ENCODE measurements around the gene CPS1.

Gene CPS1

GRCh38 chr2:210548031-210548430 is 8.4 kb upstream of the CPS1 start:
- no peak for DNase-seq

- no peak for DNase-seq
Observed at GRCh38 chr2:210548878-210549384, 7.5 kb upstream of the CPS1 start.

DNA sequence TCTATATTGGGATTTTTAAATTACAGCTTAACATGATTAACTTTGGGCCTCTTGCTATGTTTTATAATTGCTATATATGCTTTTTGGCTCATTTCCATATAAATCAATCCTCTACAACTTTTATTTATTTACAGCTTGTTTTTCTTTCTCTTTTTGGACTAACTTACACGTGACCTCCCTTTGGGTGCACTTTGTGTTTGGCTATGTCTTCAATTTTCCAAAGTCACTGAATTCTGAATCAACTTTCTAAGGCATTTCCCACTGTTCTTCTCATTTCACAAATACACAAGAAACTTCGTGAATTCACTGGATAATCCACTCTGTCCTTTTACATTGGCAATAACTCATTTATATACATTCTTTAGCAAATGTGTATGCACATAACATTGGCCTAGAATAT is 5.4 kb upstream of the CPS1 start:
- DNase-seq, result no peak

- no peak for DNase-seq
Observed at GRCh38 chr2:210553373-210553772, 3.0 kb upstream of the CPS1 start.

DNA sequence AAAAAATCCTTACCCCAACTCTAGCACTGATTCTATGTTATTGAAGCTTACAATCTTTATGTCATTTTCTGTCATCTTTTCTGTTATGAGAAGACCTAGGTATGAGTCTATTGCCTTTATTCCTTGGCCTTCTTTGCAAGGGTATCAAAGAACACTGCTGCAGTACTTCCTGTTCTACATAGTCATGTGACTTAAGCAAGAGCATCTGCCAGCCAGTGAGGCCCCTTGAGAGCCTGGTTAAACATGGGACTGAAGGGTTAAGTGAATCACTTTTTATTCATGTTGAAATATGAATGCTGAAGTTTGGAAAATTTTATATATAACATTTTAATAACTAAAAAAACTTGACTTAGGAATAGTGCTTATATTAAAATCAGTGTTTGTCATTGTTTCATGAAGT is 844 bp upstream of the CPS1 start:
- no peak for DNase-seq

DNA sequence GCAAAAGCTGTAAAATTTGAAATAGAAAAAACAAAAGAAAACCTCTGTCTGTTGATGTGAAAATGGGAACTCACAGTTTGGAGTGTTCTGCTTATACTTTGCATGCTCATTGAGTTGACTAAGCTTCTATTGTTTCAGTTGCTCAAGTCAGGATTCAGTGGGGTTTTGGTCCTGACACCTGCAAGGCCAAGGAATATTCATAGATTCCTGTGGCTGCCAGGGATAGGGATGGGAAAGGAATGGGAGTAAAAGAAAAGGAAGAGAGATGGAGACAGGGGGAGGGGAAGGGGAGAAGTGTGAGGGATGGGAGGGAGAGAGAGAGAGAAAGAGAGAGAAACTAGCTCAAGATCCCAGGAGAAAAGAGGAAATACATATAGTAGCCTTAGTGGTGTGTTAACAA is 1.3 kb downstream of the CPS1 start:
- DNase-seq, result no peak

DNA sequence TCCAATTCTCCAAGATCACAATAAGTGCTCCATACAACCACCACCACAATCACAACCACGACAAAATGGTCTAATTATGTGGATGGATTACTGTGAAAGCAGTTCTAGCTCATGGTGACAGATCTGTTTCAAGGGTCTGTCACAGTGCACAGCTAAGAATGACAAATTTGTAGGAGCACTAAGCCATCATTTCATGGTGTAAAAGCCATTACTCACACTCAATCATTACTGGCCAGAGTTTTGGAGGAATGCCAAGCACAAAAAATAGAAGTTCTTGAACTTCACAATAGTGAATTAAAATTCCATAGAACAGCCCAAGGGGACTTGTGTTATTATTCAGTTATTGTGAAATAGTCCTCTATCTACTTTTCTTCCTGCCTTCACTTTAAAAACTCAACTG is 2.3 kb downstream of the CPS1 start:
- DNase-seq, result no peak

DNA sequence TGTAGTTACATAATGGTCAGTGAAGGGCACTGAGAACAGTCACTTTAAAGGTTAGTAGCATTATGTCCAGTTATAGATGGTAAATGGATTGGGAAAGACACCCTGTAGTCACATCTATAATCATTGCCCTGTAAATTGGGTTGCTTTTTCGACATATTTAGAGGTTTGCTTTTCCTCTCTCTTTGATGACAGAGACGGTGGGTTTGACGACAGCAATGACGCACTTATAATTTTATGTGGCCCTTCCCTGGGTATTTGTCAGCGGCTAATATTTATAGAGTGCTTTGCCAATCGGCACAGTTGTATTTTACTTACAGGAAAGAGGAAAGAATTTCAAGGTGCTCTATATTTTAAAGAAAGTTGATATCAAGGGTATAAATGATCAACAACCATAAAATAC is 2.8 kb downstream of the CPS1 start:
- DNase-seq, result no peak

GRCh38 chr2:210561475-210561874 is 5.1 kb downstream of the CPS1 start:
- DNase-seq, result no peak

GRCh38 chr2:210562091-210562490 is 5.7 kb downstream of the CPS1 start:
- DNase-seq, result no peak

GRCh38 chr2:210562502-210563080 is 6.2 kb downstream of the CPS1 start:
- no peak for DNase-seq

GRCh38 chr2:210567279-210567678 is 10.9 kb downstream of the CPS1 start:
- DNase-seq, result no peak

GRCh38 chr2:210568108-210568507 is 11.7 kb downstream of the CPS1 start:
- no peak for DNase-seq

DNA sequence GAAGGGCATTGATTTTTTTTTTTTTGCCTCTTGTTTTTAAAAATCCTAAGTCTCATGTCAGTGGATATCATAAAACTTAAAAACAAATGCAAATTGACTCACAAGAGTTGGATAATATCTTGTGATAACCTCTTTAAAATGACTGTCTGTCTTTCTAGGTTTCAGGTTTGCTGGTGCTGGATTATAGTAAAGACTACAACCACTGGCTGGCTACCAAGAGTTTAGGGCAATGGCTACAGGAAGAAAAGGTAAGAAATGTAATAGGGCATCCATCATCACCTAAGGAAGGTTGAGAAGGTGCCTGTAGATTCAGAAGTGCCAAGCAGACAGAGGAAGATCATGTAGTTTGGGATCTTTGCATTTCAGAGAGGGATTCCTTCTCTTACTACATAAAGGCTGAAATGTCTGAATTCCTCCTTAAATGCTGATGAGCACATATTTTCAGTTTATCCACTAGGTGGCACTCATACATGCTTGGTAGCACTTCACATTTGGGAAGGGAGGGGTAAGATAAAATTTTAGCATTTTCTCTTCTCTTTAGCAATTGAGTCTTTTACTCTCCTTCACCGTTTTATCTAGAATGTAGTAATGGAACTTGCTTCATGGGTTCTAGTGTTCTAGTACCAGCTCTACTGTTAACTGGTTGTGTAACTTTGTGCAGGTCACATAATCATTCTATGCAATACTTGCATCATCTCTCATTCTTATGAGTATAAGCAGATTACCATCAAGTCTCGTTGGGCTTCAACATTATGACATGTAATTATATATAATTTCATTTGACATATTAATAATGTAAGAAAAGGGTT is 21.1 kb downstream of the CPS1 start:
- no peak for DNase-seq

- no peak for DNase-seq
Observed at GRCh38 chr2:210584834-210585233, 28.4 kb downstream of the CPS1 start.

- DNase-seq, result no peak
Observed at GRCh38 chr2:210586381-210586780, 30.0 kb downstream of the CPS1 start.

DNA sequence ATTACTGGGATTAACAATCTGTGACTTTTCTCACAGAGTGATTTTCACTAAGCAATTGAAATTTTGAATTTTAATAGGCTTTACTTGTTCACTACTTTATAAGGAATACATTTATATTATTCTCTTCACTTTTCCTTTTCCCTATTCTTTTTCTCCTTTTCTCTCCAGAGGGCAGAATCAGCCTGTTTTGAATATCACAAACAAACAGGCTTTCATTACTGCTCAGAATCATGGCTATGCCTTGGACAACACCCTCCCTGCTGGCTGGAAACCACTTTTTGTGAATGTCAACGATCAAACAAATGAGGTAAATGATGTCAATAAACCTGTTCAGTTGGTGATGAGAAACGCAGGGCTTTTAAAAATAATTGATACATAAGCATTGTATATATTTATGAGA is 35.3 kb downstream of the CPS1 start:
- DNase-seq, result no peak

- no peak for DNase-seq
Observed at GRCh38 chr2:210592726-210593125, 36.3 kb downstream of the CPS1 start.

- DNase-seq, result no peak
Observed at GRCh38 chr2:210593166-210593565, 36.8 kb downstream of the CPS1 start.

- no peak for DNase-seq
Observed at GRCh38 chr2:210598219-210598618, 41.8 kb downstream of the CPS1 start.

- no peak for DNase-seq
Observed at GRCh38 chr2:210599476-210599875, 43.1 kb downstream of the CPS1 start.

GRCh38 chr2:210604666-210605065 is 48.3 kb downstream of the CPS1 start:
- no peak for DNase-seq

- DNase-seq, result no peak
Observed at GRCh38 chr2:210606001-210606400, 49.6 kb downstream of the CPS1 start.

DNA sequence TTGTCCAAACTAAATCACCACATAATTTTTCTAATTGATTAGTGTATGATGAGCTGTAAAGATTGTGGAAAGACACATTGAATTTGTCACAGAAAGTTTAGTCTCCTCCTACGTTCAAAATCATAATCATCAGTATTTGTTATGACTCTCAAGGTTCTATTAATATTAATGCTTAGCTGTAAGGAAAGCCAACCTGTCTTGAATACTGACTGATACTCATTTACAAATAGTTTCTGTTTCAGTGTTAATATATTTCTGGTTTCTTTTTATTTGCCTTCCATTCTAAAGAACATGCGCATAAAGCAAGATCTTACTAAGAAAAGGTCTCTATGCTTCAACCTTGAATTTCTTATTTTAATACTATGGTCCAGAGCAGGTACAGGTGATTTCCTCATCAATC is 55.1 kb downstream of the CPS1 start:
- no peak for DNase-seq

DNA sequence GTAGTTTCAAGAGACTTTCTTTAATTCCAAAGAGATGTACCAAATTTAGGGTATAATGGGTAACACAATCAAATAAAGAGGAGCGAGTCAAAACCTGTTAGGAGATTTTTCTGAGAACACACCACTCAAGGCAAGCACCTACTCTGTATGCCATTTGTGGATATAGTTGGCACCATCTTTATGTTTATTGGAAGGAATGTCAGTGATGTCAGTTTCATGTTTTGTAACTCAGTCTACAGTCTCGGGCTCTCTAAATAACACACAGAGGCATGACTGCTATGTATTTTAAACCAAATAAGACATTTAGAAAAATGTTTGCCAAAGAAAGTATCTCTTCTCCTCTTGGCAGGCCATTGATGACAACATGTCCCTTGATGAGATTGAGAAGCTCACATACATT is 59.7 kb downstream of the CPS1 start:
- DNase-seq, result no peak

Measured in DMS79 (cell line).